Measurements from ENCODE around the gene P2RY13. TPM values are rescaled to one million over a fixed set of nuclear protein-coding genes. Genes with fewer than 3 reads are reported as not detected.

P2RY13 gene
- total and polyA plus RNA-seq, 3 donors from 2014 or later = 0.31 to 1.7 TPM; not detected in 1

DNA sequence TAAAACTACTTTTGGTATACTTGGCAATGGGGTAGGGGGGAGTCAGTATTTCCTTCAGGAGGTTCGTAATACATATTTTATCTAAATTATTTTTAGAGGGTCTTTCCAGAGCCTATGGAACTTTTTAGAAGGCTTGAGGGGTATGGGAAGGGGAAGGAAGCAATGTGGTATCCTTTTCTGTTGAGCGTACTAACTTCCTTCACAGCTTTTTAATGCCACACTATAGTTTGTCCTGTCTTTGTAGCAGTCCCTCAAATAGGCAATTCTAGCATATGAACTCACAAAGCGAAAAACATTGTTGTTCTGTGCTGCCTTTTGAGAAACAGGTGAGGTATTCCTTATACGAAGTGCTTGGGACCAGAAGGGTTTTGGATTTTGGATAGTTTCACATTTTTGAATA is 22.3 kb upstream of the P2RY13 start:
- TF ChIP-seq POLR2A (IDR thresholded peaks at IDR 0.05) = no peak
- TF ChIP-seq, protein P1, sequence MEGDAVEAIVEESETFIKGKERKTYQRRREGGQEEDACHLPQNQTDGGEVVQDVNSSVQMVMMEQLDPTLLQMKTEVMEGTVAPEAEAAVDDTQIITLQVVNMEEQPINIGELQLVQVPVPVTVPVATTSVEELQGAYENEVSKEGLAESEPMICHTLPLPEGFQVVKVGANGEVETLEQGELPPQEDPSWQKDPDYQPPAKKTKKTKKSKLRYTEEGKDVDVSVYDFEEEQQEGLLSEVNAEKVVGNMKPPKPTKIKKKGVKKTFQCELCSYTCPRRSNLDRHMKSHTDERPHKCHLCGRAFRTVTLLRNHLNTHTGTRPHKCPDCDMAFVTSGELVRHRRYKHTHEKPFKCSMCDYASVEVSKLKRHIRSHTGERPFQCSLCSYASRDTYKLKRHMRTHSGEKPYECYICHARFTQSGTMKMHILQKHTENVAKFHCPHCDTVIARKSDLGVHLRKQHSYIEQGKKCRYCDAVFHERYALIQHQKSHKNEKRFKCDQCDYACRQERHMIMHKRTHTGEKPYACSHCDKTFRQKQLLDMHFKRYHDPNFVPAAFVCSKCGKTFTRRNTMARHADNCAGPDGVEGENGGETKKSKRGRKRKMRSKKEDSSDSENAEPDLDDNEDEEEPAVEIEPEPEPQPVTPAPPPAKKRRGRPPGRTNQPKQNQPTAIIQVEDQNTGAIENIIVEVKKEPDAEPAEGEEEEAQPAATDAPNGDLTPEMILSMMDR (IDR thresholded peaks at IDR 0.05) = no peak
- WGBS, 2 donors = 89 to 93% methylated on average over 4 of the region's 4 CpGs

GRCh38 chr3:151351219-151351618 is 21.9 kb upstream of the P2RY13 start:
- H3K27ac ChIP-seq = no peak overlapping the region
- WGBS, 2 donors = 91 to 100% methylated on average over 1 of the region's 1 CpG

More for the DNA sequence above, 22.3 kb upstream of the P2RY13 start:
- no peaks in the 10 kb centered on the region for H3K9me3 ChIP-seq
- H3K27me3 ChIP-seq = no peaks in the 10 kb centered on the region
- intact Hi-C loops (cut with DNase I; ENCODE audit: low total_unique reads) = no loop called here
- DNase-seq = no peak
- H3K4me1 ChIP-seq = no peaks in the 10 kb centered on the region
- no peaks in the 10 kb centered on the region for H3K36me3 ChIP-seq (ENCODE audit: low read depth, missing control alignments)
- no peak overlapping the region for H3K4me3 ChIP-seq
- no peak overlapping the region for H3K27ac ChIP-seq

DNA sequence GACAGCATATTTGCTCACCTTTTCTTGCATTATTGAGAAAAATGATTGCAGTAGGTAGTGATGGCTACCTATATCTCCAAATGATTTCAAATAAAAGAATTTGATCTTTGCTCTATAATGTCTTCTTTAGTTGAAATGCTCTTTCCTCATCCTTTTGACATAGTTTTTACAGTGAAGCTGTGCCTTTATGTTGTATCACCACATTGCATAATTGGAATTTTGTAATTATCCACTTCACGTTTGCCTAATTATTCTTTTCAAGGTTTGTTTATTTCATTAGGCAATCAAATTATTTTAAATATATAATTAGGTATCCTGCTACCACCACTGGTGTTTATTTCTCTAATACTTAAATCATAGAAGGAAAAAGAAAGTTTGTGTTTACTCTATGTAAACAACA is 21.3 kb upstream of the P2RY13 start:
- no peaks in the 10 kb centered on the region for H3K4me1 ChIP-seq
- H3K4me3 ChIP-seq = no peak overlapping the region
- TF ChIP-seq POLR2A (IDR thresholded peaks at IDR 0.05) = no peak
- TF ChIP-seq, protein P1 (IDR thresholded peaks at IDR 0.05) = no peak
- no peak for DNase-seq
- no peaks in the 10 kb centered on the region for H3K9me3 ChIP-seq
- intact Hi-C loops (cut with DNase I; ENCODE audit: low total_unique reads) = no loop called here
- H3K36me3 ChIP-seq (ENCODE audit: low read depth, missing control alignments) = no peaks in the 10 kb centered on the region
- no peaks in the 10 kb centered on the region for H3K27me3 ChIP-seq
- WGBS, 2 donors = 74 to 86% methylated on average over 1 of the region's 1 CpG
- no peak overlapping the region for H3K27ac ChIP-seq

More at GRCh38 chr3:151351219-151351618, 21.9 kb upstream of the P2RY13 start:
- H3K9me3 ChIP-seq = no peaks in the 10 kb centered on the region
- H3K4me1 ChIP-seq = no peaks in the 10 kb centered on the region
- no peaks in the 10 kb centered on the region for H3K27me3 ChIP-seq
- intact Hi-C loops (cut with DNase I; ENCODE audit: low total_unique reads) = no loop called here
- DNase-seq = no peak
- H3K36me3 ChIP-seq (ENCODE audit: low read depth, missing control alignments) = no peaks in the 10 kb centered on the region
- TF ChIP-seq, protein P1 (IDR thresholded peaks at IDR 0.05) = no peak
- TF ChIP-seq POLR2A (IDR thresholded peaks at IDR 0.05) = no peak
- H3K4me3 ChIP-seq = no peak overlapping the region

DNA sequence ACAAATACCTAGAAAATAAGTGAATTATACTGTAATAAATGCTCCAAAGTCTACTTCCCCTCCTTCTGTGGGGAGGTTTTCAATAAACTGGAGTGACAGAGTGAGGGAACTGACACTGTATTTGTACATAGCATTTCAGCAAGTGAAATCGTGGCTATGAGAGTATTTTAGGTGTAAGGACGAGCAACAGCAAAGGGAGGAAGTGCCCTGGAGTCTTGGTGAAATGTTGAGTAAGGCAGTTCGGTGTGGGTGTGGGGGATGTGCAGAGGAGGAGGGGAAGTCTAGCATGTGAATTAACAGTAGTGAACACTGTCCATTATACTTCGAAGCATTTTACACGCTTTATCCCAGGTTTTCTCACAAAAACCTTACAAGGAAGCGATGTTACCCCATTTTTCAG is 18.1 kb upstream of the P2RY13 start:
- Histone ChIP-seq H3K27ac (no peak overlapping the region), H3K27me3 (no peaks in the 10 kb centered on the region), H3K4me1 (no peaks in the 10 kb centered on the region), H3K9me3 (no peaks in the 10 kb centered on the region), H3K36me3 (ENCODE audit: low read depth, missing control alignments) (no peaks in the 10 kb centered on the region), H3K4me3 (no peak overlapping the region)
- no peak for TF ChIP-seq POLR2A (IDR thresholded peaks at IDR 0.05)
- TF ChIP-seq, protein P1 (IDR thresholded peaks at IDR 0.05) = no peak
- intact Hi-C loops (cut with DNase I; ENCODE audit: low total_unique reads) = no loop called here
- WGBS, 2 donors = 70 to 87% methylated on average over 6 of the region's 6 CpGs
- DNase-seq = no peak

DNA sequence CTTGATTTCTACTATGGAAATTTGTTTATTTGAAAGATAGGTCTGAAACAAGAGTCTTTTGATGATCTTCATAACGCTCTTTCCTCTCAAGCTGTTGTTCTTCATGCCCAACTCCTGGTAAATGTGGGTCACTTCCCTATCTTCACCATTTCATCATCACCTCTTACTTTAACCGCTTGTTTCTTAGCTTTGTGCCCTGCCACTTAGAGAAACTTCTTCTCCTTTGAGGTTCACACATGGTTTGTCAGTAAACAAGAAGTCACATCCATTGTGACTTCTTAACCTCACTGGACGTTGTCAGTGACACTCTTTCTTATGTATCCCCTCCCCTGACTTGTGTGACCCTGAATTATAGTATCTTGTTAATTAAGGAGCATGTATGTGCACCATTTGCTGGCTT is 16.9 kb upstream of the P2RY13 start:
- Histone ChIP-seq H3K4me1 (no peaks in the 10 kb centered on the region), H3K9me3 (no peaks in the 10 kb centered on the region), H3K27ac (no peak overlapping the region), H3K4me3 (no peak overlapping the region), H3K36me3 (ENCODE audit: low read depth, missing control alignments) (no peaks in the 10 kb centered on the region), H3K27me3 (no peaks in the 10 kb centered on the region)
- TF ChIP-seq, protein P1 (IDR thresholded peaks at IDR 0.05) = no peak
- TF ChIP-seq POLR2A (IDR thresholded peaks at IDR 0.05) = no peak
- no peak for DNase-seq
- WGBS, 2 donors = 74 to 77% methylated on average over 3 of the region's 3 CpGs
- intact Hi-C loops (cut with DNase I; ENCODE audit: low total_unique reads) = no loop called here
